Measurements from ENCODE around the gene GUK1.
A peak's percentile ranks its signal among the peaks of the same experiment; 100 is the strongest.
"Not testable (repeated sequence)": the region's sequence is repeated elsewhere in the genome, so short reads cannot be mapped to it uniquely, and the experiment has no call there.

GUK1 gene

GRCh38 chr1:228109073-228109961, 30.8 kb upstream of the GUK1 start, which contains the start of gene MRPL55:
MRPL55 (minus strand) TSS chr1:228109299; CDS start chr1:228108260, 1,039 bp downstream.
- DNase-seq (ENCODE audit: low spot score) = peak; percentile 98
- in situ Hi-C loops (cut with MboI; ENCODE audit: low sequenced_read_pairs, unreplicated experiment) = no loop called here
- TF ChIP-seq, protein P1, sequence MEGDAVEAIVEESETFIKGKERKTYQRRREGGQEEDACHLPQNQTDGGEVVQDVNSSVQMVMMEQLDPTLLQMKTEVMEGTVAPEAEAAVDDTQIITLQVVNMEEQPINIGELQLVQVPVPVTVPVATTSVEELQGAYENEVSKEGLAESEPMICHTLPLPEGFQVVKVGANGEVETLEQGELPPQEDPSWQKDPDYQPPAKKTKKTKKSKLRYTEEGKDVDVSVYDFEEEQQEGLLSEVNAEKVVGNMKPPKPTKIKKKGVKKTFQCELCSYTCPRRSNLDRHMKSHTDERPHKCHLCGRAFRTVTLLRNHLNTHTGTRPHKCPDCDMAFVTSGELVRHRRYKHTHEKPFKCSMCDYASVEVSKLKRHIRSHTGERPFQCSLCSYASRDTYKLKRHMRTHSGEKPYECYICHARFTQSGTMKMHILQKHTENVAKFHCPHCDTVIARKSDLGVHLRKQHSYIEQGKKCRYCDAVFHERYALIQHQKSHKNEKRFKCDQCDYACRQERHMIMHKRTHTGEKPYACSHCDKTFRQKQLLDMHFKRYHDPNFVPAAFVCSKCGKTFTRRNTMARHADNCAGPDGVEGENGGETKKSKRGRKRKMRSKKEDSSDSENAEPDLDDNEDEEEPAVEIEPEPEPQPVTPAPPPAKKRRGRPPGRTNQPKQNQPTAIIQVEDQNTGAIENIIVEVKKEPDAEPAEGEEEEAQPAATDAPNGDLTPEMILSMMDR (IDR thresholded peaks at IDR 0.05; ENCODE audit: borderline replicate concordance, control extremely low read depth, extremely low read depth, insufficient read depth, missing control alignments) = no peak

- in situ Hi-C loops (cut with MboI; ENCODE audit: low sequenced_read_pairs, unreplicated experiment) = no loop called here
- TF ChIP-seq, protein P1 (IDR thresholded peaks at IDR 0.05; ENCODE audit: borderline replicate concordance, control extremely low read depth, extremely low read depth, insufficient read depth, missing control alignments) = no peak
- DNase-seq (ENCODE audit: low spot score) = peak; percentile 20
These were observed 30.1 kb upstream of the GUK1 start for GRCh38 chr1:228109962-228110488.

DNA sequence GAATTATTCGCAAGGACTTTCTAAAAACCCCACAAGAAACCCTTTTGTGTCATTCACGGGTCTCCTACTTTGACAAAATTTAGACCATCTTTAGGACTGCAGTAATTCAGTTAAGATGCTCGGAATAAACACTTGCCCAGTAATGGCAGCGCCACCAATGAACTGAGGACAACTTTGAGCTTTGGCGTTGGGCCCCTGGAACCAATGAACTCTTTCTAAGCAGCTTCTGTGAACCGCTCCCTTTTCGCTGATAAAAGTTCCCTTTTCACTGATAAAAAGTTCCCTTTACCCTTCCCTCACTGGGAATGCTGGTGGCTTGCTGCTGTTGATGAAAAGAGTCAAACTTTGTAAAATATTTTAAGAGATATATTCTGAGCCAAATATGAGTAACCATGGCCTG, 29.5 kb upstream of the GUK1 start:
- in situ Hi-C loops (cut with MboI; ENCODE audit: low sequenced_read_pairs, unreplicated experiment) = no loop called here
- TF ChIP-seq, protein P1 (IDR thresholded peaks at IDR 0.05; ENCODE audit: borderline replicate concordance, control extremely low read depth, extremely low read depth, insufficient read depth, missing control alignments) = no peak
- no peak for DNase-seq (ENCODE audit: low spot score)

DNA sequence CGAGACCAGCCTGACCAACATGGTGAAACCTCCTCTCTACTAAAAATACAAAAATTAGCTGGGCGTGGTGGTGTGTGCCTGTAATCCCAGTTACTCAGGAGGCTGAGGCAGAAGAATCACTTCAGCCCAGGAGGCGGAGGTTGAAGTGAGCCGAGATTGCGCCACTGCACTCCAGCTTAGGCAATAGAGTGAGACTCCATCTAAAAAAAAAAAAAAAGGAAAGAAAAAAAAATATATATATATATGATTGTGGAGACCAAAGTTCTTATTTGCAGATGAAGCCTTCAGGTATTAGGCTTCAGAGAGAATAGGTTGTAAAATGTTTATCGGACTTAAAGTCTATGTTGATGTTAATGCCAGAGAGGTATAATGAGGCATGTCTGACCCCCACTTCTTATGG, 28.8 kb upstream of the GUK1 start:
- in situ Hi-C loops (cut with MboI; ENCODE audit: low sequenced_read_pairs, unreplicated experiment); DNase-seq (ENCODE audit: low spot score): not testable (repeated sequence)

DNA sequence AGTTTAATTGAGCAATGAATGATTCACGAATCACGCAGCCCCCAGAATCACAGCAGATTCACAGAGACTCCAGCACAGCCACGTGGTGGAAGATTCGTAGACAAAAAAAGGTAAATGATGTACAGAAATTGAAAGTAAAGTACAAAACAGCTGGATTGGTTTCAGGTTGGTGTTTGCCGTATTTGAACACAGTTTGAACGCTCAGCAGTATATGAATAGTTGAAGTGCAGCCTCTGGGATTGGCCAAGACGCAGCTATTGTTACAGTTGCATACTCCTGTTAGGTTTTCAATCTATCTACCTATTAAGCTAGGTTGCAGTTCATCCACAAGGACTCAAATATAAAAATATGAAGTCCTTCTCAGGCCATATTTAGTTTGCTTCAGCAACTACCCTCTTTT, 27.9 kb upstream of the GUK1 start:
- TF ChIP-seq, protein P1 (IDR thresholded peaks at IDR 0.05; ENCODE audit: borderline replicate concordance, control extremely low read depth, extremely low read depth, insufficient read depth, missing control alignments) = no peak
- no peak for DNase-seq (ENCODE audit: low spot score)
- in situ Hi-C loops (cut with MboI; ENCODE audit: low sequenced_read_pairs, unreplicated experiment) = no loop called here

- TF ChIP-seq, protein P1 (IDR thresholded peaks at IDR 0.05; ENCODE audit: borderline replicate concordance, control extremely low read depth, extremely low read depth, insufficient read depth, missing control alignments) = no peak
- DNase-seq (ENCODE audit: low spot score) = no peak
- in situ Hi-C loops (cut with MboI; ENCODE audit: low sequenced_read_pairs, unreplicated experiment) = no loop called here
These were observed 27.5 kb upstream of the GUK1 start for GRCh38 chr1:228112617-228113016.

DNA sequence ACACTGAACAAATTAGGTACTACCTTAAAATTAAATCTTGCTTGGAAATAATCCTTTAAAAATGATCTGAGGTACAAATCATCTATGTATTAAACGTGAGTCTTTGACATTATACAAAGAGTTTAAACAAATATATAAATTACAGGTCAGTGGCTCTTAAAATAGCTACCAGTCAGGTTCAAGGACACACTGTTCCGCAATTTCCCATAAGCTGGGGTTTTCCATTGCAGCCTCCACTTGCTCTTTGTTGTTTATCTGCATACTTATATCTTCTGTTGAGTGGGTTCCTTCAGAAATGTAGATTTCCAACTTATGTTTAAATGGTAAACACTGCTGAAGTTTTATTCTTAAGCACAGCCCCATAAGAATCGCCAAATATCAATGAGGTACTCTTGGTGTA, 25.3 kb upstream of the GUK1 start:
- TF ChIP-seq, protein P1 (IDR thresholded peaks at IDR 0.05; ENCODE audit: borderline replicate concordance, control extremely low read depth, extremely low read depth, insufficient read depth, missing control alignments) = no peak
- no peak for DNase-seq (ENCODE audit: low spot score)
- in situ Hi-C loops (cut with MboI; ENCODE audit: low sequenced_read_pairs, unreplicated experiment) = no loop called here
